ENCODE data around the gene PCNT.

The PCNT gene

DNA sequence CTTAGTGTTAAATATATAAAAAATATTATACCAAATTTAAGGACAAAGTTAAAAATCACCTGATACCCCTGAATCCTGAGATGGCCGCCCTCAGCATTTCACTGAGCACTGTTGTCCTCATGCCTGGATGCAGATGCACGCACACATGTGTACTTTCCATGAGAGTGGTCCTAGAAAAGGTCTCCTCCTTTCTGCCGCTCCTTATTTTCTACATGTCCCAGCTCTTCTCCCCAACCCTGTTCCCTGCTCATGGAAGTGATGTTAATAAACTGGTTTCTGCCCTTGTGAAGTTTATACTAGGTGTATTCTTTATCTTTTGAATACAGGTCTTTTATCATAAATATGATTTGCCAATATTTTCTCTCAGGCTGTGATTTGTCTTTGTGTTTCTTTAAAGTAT is 167.6 kb downstream of the PCNT start:
- no peak for DNase-seq

DNA sequence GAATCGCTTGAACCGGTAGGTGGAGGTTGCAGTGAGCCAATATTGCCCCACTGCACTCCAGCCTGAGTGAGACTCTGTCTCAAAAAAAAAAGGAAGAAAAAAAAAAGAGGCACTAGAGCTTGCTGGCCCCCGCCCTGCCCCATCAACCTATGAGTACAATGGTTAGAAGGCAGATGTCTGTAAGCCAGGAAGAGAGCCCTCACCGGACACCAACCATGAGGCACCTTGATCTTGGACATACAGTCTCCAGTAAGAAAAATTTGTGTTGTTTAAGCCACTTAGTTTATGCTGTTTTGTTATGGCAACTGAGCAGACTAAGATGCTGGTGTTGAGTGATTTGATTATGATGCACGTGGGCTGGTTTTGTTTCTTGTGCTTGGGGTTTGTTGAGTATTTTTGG is 168.9 kb downstream of the PCNT start:
- DNase-seq: no peak

DNA sequence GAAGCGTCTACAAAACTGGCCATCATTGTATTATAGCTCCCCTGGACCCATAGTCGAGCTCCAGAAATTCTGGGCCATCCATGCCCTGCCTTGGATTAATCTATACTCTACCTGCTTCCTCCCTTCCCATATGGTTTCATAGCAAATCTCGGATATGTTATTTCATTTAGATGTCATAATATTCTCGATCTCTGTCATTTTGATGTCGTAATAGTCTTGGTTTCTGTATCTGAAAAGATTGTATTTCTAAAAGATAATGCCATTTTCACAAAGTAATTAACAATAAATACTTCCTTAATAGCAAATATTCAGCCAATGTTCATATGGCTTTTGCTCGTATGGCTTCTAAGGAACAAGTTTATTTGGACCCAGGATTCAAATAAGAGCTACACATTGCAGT is 169.9 kb downstream of the PCNT start:
- DNase-seq: no peak

All from NCI-H446 treated with DMSO at 0.1 percent for 48 hours (cell line).